Kidney (tissue), 14 donors: ENCODE measurements around the gene CEP68. TPM values are rescaled to one million over a fixed set of nuclear protein-coding genes. Genes with fewer than 3 reads are reported as not detected.

Source experiments
- DNase-seq, 5 donors: peaks; one replicate each; pipeline ENCODE4 v3.0.0-alpha.2; 2013 to 2020
- FAIRE-seq: peaks from 2 replicates; lab custom pipeline; 2012; peaks lifted over from hg19 to GRCh38; lab: Jason Lieb, UNC
- H3K27ac ChIP-seq, 2 donors: one replicate each; pipeline ENCODE4 v1.7.0; 2013; ENCODE audit warnings: low read depth in 2 of 2, low read length in 2 of 2, inconsistent platforms in 1 of 2
- H3K27me3 ChIP-seq: one replicate; pipeline ENCODE4 v1.7.1; 2013; ENCODE audit warnings: low read length, inconsistent platforms; ENCODE audit not compliant: control insufficient read depth, insufficient read depth
- H3K36me3 ChIP-seq, 3 donors: one replicate each; pipeline versions ENCODE4 v1.7.0 to v1.7.1; 2013; ENCODE audit warnings: low read length in 3 of 3, control low read depth in 1 of 3, inconsistent platforms in 1 of 3; ENCODE audit not compliant: insufficient read depth in 3 of 3, control insufficient read depth in 2 of 3
- H3K4me1 ChIP-seq, 3 donors: one replicate each; pipeline versions ENCODE4 v1.7.0 to v1.7.1; 2013; ENCODE audit warnings: low read length in 3 of 3, inconsistent platforms in 1 of 3, low read depth in 1 of 3; ENCODE audit not compliant: control insufficient read depth in 2 of 3, insufficient read depth in 2 of 3
- H3K4me3 ChIP-seq, 3 donors: one replicate each; pipeline versions ENCODE4 v1.7.0 to v1.8.1; 2013; ENCODE audit warnings: low read length in 3 of 3, control low read depth in 1 of 3, inconsistent platforms in 1 of 3
- H3K9ac ChIP-seq, 3 donors: one replicate each; pipeline versions ENCODE4 v1.7.0 to v1.7.1; 2013; ENCODE audit warnings: low read length in 3 of 3, control low read depth in 1 of 3, inconsistent platforms in 1 of 3
- H3K9me3 ChIP-seq, 3 donors: one replicate each; pipeline versions ENCODE4 v1.7.0 to v1.7.1; 2013; ENCODE audit warnings: low read length in 3 of 3, control low read depth in 1 of 3, inconsistent platforms in 1 of 3; ENCODE audit not compliant: control insufficient read depth in 2 of 3, insufficient read depth in 1 of 3
- CTCF ChIP-seq: IDR thresholded peaks from 3 replicates; pipeline ENCODE4 v1.5.1; 2012; ENCODE audit warnings: mild to moderate bottlenecking, moderate library complexity, borderline replicate concordance; ENCODE audit not compliant: insufficient read depth; ENCODE audit errors: extremely low read depth
- intact Hi-C: fragments of 100-400 bp; cut with DNase I; formaldehyde crosslinking; loops from one replicate; pipeline ENCODE4 v1.11.1; 2022
- polyA plus RNA-seq: library from polyadenylated mRNA; stranded (reverse); fragments of 350-450 nt; fragmentation: Illumina TruSeq; extraction: RNeasy Lipid Tissue Mini Kit (QIAGEN cat#74804); gene quantifications from one replicate; pipeline ENCODE4 v1.2.3, GENCODE V29; 2014; ENCODE audit warnings: low read depth, low replicate concordance; ENCODE audit not compliant: insufficient read depth
- total RNA-seq: library from RNA; stranded (reverse); fragmentation: NEBNext Ultra II Directional; extraction: Animal tissue kit (Norgen Biotek cat#: 25700); gene quantifications from one replicate; pipeline ENCODE4 v1.2.1, GENCODE V29; 2021
- donor health status: control.
- donor health status: control.
- donor health status: control.
- donor health status: control.
- donor health status: control.
- donor health status: DM: yes; HTN: yes; CAD: no.
- donor health status: Normal renal cell carcinoma (clear cell type).

The CEP68 gene
- total and polyA plus RNA-seq, 2 donors from 2014 or later: 5.6 to 20.3 TPM

GRCh38 chr2:65027616-65028244, 28.5 kb upstream of the CEP68 start:
- no peak for TF ChIP-seq CTCF
- Histone ChIP-seq H3K4me3 (no peak overlapping the region), H3K27me3 (no peaks in the 10 kb centered on the region), H3K9me3 (no peaks in the 10 kb centered on the region), H3K9ac (no peak overlapping the region), H3K4me1 (peaks cover 0 to 2% (median 0%) of the 10 kb centered on the region in 3 donors), H3K27ac (no peak overlapping the region), H3K36me3 (no peaks in the 10 kb centered on the region)
- DNase-seq (no peak), FAIRE-seq (no peak)
- intact Hi-C loops: no loop called here

- H3K36me3 ChIP-seq: no peaks in the 10 kb centered on the region
- no peaks in the 10 kb centered on the region for H3K9me3 ChIP-seq
- FAIRE-seq: no peak
- no peak for TF ChIP-seq CTCF
- intact Hi-C loops: no loop called here
- no peak overlapping the region for H3K9ac ChIP-seq
- no peak overlapping the region for H3K4me3 ChIP-seq
- DNase-seq: no peak
- H3K4me1 ChIP-seq: peaks cover 0 to 8% (median 2%) of the 10 kb centered on the region in 3 donors
- no peak overlapping the region for H3K27ac ChIP-seq
- H3K27me3 ChIP-seq: no peaks in the 10 kb centered on the region
Measured at GRCh38 chr2:65030476-65031332, 25.5 kb upstream of the CEP68 start.

GRCh38 chr2:65031341-65032018, 24.7 kb upstream of the CEP68 start:
- Histone ChIP-seq H3K9me3 (no peaks in the 10 kb centered on the region), H3K27ac (no peak overlapping the region), H3K4me3 (no peak overlapping the region), H3K4me1 (peaks cover 0 to 8% (median 2%) of the 10 kb centered on the region in 3 donors), H3K36me3 (no peaks in the 10 kb centered on the region), H3K27me3 (no peaks in the 10 kb centered on the region), H3K9ac (no peak overlapping the region)
- FAIRE-seq: no peak
- peak in 2 of 5 donors; percentile 30 to 31 for DNase-seq
- intact Hi-C loops: no loop called here
- TF ChIP-seq CTCF: no peak
